ENCODE measurements around the gene MEI4. TPM values are rescaled to one million over a fixed set of nuclear protein-coding genes. Genes with fewer than 3 reads are reported as not detected.

MEI4 gene
- total RNA-seq, 1 donor from 2014 or later, result not detected

DNA sequence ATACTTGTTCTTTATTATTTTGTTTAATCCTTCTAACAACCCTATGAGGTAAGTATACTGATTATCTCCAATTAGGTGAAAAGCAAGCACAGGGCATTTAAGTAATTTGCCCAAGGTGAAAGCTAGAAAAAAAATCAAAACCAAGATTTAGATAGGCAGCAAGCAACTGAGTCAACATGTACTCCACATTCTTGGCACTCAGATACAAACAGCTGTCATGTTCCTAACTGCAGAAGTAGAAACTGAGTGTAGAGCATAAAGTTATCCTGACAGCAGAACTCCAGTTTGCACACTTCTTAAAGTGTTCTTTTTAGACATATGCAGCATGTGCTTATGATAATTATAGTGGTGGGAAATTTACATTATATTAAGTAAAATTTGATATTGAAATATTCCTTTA is 278.1 kb downstream of the MEI4 start:
- intact Hi-C loops (cut with micrococcal nuclease), result no loop called here

DNA sequence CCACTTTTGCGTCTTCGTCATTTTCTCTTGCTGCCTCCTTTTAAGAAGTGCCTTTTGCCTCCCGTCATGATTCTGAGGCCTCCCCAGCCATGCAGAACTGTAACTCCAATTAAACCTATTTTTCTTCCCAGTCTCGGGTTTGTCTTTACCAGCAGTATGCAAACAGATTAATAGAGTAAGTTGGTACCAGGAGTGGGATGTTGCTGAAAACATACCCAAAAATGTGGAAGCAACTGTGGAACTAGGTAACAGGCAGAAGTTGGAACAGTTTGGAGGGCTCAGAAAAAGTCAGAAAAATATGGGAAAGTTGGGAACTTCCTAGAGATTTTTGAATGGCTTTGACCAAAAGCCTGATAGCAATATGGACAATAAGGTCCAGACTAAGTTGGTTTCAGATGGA is 309.2 kb downstream of the MEI4 start:
- intact Hi-C loops (cut with micrococcal nuclease), result no loop called here

DNA sequence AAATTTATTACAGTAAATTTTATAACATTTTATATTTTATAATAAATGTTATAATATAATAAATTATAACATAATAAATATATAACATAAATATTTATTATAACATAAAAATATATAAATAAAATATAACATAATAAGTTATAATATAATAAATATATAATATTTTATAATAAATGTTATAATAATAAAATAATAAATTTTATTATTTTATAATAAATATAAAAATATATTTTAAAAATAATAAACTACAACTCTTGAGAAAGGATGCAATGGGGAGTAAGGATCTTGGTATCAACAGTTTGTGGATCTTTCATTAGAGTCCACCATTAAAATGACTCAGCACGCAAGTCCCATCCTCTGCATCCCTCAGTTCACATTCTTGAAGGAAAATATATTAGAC is 312.6 kb downstream of the MEI4 start:
- intact Hi-C loops (cut with micrococcal nuclease), result no loop called here

DNA sequence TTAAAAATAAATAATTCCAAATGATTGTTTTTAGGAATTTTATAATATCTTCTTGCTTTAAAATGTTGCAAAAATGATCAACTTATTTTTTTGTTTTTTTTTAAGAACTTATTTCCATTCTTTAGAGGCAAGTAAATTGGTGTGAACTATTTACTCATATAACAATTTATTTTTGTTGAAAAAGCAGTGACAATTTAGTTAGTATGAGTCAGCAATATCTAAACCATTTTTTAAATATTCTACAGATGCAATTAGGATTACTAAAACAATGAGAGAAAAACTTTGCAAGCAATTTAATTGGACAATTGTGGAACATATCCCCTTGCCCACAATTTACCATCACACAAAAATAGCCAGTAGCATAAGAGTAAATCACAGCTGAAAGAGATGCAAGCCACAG is 319.5 kb downstream of the MEI4 start:
- intact Hi-C loops (cut with micrococcal nuclease), result no loop called here

Other genes with a start within 250 kb of the MEI4 start
- not detected in 2 replicates for gene HTR1B, start 189.5 kb upstream of the MEI4 start, total RNA-seq